HG02798 (cell line): Measurements from ENCODE around the gene ARHGAP24.
"Not testable (repeated sequence)": the region's sequence is repeated elsewhere in the genome, so short reads cannot be mapped to it uniquely, and the experiment has no call there.

ENCODE experiments used
- ATAC-seq: cut with Tn5 transposase; IDR thresholded peaks from one replicate; pipeline ENCODE4 v1.9.1; 2021; ENCODE audit warnings: mild to moderate bottlenecking; ENCODE audit not compliant: unreplicated experiment, poor library complexity

Gene ARHGAP24

DNA sequence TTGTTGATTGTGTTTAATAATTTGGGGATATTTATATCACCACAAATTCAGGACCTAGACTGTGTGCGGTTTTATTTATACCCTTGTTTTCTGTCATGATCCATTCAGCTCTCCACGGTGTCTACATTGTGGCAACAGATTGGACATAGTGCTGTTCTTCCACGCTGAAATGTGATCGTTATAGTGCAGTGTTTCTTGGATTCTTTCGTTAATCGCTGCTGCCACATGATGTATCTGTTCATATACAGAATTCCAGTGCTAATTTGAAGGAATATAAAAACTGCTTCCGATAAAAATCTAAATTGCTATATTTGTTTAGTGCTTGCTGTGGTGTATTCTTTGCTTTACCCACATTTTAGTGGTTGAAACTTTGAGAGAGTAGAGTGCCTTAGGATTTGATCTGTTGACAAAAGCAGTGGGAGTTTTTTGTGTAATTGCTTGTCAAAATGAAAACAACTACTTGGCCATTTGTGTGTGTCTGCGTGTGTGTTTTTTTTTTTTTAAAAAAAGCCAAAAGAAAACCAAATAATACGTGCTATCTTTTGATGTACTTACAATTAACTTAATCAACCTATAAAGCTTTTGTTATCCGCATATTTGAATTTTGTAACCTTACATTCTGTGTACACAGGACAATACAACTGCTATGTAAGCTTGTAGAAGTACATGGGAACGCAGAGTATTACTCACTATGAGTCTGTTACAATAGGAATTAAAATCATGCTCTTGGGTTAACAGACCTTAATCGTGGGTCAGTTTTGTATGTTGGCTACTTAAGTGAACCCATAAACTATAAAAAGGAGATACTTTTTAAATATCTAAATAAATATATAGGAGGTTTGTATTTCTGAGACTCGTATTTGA lies 353.3 kb downstream of the ARHGAP24 start:
- ATAC-seq = no peak

DNA sequence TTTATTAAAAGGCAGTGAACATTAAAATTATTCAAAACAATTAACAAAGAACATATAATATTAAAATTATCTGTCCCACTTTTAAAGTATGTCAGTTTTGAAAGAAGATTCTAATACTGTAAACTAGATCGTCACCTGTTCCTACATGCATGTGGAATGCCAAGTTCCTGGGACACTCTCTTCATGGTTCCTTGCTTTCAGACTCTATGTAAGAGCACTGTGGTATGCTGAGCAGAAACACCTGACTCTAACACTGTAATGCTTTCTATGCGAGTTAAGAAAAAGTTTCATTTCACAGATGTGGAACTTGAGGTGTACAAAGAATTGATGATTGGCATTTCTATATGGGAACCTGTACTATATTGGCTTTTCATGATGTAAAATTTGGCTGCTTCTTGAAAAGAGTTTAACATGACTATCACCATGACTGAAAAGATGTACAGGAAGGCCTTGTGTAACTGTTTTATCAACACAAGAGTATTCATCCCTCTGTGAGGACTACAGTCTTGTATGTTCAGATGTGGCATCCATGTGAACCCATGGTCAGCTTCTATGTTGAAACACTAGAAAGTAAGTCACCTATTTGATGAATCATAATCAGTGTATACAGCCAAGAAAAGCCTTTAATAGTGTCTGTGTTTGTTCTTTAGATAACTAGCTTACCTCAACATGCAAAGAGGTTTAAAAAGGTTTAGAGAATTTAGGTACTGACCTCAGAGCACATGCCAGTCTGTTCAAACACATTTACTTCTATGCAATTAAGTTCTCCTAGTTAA lies 354.5 kb downstream of the ARHGAP24 start:
- ATAC-seq = no peak

DNA sequence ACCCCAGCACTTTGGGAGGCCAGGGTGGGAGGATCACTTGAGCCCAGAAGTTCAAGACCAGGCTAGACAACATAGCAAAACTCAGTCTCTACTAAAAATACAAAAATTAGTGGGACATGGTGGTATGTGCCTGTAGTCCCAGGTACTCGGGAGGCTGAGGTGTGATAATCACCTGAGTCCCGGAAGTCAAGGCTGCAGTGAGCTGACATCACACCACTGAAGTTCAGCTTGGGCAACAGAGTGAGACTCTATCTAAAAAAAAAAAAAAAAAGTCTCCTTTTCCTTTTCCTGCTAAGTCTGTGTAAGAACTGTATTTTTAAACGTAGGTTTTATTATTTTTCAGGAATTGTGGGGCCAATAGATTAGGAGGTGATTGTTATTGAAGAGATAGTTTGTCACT lies 356.7 kb downstream of the ARHGAP24 start:
- ATAC-seq = no peak

DNA sequence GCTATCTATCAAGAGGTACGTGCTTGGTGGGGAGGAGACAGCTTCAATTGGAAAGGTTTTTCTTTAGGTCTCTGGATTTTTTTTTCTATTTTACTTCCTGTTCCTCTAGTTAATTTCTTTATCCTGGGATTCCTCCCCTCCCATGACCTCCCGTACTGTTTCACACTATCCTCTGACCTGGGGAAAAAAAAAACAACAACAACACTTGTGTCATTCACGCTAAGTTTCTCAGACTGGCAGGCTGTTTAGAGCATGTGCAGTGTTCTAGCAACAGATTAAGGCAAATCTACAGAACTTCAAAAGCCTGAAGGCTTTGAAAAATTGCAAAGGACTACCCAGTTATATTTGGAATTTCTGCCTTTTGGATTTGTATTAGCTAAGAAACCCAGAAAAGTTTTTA lies 358.4 kb downstream of the ARHGAP24 start:
- ATAC-seq = no peak

DNA sequence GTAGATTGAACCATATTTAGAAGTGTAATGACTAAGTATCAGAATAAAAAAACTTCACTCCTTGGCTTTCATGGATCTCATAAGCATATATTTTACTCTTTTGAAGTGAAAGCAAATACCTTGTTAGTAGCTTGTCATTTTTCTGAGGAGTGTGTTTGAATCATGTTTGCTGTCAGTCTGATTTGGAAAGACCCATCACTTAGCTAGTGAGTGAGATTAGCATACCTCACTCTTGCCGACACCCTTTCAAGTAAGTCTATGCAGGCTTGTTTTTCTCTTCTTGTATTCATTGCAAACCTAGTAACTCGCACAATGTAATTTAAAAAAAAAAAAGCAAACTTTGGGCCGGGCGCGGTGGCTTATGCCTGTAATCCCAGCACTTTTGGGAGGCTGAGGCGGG lies 360.0 kb downstream of the ARHGAP24 start:
- ATAC-seq = no peak

DNA sequence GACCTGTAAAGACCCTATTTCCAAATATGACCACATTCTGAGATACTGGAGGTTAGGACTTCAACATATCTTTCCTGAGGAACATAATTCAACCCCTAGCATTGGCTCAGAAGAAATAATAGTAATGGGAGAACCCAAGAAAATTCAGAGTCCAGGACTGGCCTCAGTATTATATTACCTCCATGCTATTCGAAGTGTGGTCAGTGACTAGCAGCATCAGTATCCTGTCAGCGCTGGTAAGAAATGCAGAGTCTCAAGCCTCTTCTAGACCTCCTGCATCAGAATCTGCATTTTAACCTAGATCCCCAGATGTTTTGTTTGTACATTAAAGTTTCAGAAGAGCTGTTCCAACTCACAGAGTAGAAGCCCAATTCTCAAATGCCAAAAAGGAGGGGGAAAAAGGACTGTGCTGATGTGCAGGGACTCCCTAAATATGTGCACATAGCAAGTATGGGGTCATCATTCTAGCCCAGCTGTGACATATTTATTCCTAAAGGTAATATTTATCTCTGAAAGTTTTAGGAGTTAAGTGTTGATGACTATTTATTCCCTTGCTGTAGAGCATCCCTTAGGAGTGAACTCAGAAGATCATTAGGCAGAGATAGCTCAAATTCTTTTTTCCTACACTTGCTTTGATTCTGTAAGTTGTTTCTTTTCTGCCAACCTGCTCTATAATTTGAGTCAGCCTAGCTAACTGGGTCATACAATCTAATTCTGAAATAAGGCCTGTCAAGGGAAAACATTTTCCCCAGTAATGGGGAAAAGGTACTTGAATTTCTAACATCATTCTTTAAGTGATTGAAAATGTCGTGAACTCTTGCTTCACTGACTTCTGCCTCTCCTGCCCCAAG lies 361.9 kb downstream of the ARHGAP24 start:
- no peak for ATAC-seq

DNA sequence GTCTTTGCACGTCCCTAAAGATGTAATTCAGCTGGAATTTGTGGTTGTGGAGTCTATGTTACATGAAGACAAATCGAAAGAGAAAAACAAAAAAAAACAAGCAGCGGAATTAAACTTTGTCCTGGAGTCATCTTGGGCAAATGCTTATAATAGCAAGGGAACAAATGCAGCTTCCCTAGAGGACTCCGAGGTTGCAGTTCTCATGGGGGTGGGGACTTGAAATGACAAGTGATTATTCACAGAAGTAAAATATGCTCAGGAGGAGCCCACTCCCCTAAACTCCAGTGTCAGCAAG lies 362.4 kb downstream of the ARHGAP24 start:
- no peak for ATAC-seq

DNA sequence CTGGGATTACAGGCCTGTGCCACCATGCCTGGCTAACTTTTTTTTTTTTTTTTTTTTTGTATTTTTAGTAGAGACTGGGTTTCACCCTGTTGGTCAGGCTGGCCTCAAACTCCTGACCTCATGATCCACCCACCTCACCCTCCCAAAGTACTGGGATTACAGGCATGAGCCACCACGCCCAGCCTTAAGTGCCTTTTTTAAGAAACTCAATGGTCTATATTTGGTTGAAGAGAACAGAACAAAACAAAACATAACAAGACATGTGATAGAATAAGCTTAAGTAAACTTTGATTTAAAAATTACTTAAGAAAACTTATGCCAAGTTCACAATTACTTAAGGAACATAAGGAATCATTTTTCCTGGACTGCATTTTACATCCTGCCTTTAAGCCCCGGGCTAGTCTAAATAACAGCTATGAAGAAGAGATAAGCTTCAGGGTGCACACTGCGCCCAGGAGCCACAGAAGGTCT lies 365.1 kb downstream of the ARHGAP24 start:
- ATAC-seq = not testable (repeated sequence)

DNA sequence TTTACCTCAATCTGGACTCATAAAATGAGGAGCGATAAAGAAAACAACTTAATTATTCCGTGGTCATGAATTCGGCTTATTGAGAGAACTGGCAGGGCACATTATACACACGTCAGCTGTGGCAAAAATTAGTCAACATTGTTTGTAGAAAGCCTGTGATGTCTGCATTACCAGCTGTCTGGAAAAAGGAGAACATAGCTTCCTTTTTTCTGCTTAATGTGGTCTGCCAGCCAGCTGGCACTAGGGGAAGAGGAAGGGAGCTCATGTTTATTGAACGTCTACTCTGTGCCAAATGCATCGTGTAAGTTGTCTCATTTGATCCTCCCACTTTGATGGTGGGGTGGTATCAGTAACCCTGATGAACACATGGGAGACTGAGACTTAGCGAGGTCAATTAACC lies 367.6 kb downstream of the ARHGAP24 start:
- no peak for ATAC-seq

DNA sequence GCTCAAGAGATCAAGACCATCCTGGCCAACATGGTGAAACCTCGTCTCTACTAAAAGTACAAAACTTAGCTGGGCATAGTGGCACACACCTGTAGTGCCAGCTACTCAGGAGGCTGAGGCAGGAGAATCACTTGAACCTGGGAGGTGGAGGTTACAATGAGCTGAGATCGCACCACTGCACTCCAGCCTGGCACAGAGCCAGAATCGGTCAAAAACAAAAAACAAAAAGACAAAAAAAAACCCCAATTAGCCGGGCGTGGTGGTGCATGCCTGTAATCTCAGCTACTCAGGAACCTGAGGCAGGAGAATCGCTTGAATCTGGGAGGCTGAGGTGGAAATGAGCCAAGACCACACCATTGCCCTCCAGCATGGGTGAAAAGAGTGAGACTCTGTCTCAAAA lies 378.8 kb downstream of the ARHGAP24 start:
- ATAC-seq = not testable (repeated sequence)

DNA sequence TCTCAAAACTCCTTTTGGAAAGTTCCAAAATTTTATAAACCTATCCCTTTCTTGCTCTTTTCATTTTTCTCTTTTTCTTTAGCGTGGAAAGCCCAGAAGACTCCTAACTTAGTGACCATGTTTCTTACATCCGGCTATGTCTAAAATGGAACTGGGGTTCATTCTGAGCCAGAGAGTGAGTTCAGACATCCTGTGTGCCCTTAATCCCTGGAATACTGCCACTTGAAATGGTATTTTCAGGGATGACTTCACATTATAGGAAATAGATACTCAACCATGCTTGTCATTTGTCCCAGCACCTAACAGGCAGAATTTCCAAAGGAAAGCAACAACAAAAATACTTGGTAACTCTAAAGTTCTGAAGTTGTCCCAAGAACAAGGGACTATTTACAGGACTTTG lies 379.6 kb downstream of the ARHGAP24 start:
- no peak for ATAC-seq

DNA sequence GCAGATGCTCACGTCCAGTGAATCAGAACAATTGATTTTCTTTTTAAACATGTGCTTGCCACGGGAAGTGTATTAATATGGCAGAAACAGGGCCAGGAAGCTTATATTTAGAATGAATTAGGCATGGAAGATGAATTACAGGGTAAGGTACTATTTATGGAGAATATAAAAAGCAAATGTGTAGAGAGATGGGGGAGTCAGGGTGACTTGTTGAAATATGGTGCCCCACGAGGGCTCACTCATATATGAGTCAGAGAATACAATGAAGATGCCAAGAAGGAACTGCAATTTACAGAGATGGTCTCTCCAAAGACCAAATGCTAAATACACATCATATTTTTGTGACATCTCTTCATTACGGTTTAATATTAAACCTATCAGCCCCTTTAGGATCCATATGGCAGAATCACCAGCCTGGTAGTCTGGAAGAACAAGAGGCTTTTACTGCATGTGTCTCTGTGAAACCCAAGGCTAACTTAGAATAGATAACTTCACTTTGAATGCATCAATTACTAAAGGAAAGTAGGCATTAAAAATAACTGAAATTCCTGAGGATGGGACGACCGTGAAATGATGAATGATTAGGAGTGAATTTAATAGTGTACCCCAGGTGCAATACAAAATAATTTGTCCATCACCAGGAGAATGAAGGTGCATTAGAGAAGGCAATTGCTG lies 385.3 kb downstream of the ARHGAP24 start:
- ATAC-seq = no peak

DNA sequence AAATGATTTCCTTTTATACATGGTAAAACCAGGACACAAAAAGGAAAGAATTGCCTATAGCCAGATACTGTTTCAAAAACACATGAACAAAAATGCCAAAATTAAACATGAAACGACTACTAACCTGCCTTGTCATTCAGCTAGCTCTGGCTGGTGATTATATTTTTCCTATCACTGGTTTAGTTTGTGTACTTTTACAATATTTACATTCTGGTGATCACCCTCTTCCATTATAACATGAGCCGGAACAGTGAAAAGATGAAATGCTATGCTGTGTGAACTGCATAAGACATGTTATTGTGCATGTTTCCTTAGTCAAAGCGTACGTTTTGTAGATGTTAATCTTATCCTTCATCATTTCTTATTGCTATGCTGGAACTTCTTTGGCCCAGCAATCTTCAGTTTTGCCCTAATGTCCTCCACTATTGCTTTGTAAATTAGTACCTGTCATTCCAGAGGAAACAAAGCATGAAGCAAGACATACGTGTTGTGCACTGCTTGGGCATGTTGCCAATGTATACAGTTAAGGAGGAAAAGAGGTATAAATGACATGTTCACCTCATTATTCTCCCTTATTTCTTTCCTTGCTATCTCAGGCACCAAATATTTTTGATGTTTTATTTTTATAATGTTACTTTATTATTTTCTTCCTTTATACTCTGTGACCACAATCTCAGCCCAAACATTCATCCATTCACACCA lies 386.3 kb downstream of the ARHGAP24 start:
- no peak for ATAC-seq

DNA sequence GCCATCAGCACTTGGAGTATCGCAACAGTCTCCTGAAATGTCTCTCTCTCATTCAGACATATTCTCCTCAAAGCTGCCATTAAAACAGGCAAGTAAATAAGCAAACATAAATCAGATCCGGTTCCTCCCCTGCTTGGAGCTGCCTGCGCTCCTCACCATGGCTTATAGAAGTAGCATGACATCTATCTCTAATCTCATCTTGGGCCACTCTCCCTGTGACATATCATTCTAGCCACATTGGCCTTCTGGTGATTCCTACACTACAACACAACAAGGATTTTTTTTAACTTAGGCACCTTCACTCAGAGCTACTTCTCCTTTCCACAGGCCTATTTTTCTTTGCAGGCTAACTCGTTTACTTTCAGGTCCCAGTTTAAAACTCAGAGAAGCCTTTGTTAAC lies 387.9 kb downstream of the ARHGAP24 start:
- no peak for ATAC-seq

DNA sequence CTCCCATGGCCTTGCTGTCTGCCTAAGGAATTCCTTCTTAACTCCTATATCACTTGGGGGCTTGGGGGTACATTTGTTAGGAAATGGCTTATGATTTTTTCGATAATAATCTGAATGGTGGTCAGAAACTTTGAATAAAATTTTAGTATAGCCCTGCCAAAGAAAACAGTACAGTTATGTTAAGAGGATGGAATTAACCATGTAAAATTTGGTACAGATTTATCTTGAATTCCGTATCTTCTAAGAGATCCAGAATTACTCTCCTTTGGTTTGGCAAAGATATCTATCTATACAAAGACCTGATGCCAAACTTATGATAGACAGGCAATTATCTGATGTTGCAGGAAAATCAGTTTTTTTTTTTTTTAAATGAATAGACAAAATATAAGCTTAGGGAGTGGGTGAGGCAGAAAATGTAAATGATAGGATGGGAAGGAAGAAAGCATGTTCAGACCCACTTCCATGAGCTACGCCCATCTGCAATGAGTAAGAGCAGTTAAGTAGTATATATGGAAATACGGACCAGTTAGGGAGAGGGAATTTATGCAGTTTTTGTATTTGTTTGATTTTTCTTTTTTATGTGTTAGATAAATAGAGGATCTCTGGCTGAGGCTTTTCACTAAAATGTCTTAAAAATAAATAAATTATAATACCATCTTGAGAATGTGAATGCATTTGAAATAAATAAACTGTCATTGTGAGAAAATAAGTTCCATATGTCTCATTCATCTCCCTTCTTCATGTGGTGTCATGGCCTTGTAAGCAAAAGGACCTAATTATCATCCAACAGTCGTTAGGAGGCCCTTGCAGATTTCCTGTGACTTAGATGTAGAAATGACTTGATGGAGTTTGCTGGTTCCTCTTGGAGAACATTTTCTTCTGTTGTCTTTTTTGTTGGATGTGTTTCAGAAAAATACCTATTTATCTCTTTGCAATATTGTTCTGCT lies 389.6 kb downstream of the ARHGAP24 start:
- no peak for ATAC-seq

DNA sequence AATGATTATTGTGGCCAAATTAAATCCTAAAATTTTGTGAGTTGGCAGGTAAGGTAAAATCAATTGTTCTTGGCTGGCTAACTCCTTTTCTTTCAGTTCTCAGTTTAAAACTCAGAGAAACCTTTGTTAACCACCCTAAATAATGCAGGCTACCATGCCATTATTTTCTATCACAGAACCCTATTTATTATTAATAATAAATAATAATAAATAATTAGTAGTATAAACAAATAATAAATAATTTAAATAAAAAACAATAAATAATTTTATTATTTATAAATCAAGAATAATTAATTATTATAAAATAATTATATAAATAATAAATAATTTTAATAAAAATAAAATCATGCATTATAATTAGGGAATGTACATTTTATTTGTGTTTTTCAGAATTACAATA lies 390.3 kb downstream of the ARHGAP24 start:
- ATAC-seq = no peak

DNA sequence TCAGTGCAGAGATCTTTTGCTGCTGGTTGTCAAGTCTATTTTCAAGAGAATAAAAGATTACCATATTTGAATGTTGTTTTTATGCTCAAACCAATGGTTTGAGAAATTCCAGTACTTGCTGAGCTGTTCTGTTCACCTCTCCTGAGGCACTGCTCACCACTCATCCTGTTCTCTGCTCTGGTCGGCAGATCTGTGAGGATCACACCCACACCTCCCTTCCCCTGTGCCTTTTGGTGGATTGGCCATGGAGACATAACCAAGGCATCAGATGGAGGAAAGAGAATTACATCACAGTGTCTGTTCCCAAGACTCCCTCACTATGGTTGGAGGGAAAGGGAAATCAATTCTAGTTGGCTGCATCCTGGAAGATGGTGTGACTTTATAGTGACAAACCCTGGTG lies 391.6 kb downstream of the ARHGAP24 start:
- peak; percentile 39 for ATAC-seq

DNA sequence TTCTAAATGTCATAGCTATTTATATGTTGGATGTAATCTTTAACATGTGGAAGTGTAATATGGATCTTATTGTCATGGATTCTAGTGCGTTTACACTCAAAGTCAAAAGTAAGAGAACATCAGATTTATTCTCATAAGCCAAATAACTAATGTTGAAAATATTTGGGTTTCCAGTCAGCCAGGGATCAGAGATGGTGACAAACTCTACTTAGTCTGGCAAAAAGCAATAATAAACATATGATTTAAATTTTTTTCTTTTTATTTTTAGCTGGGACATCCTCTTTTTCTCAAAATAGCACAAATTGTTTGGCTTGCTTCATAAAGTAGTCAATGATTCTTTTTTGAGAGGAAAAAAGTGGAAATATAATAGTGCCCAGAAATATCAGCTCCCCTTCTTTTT lies 392.3 kb downstream of the ARHGAP24 start:
- no peak for ATAC-seq

DNA sequence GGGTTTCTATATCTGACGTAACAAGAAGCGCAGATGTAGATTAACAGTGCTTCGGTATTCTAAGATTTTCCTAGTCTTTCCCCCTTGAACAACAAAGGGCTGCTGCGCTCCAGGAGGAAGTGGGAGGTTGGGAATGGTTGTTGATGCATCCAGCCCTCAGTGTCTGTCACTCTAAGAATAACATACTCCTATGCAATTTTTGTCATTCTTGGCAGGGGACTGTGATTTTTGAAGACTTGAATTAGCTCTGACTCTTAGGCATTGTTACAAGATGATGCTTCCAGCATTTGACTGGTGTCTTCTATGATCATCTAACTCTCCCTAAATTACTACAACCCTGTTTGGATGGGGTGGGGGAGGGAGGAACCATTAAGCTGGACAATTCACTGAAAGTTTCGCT lies 394.2 kb downstream of the ARHGAP24 start:
- no peak for ATAC-seq
